Measurements from ENCODE around the gene COBL.
A peak's percentile ranks its signal among the peaks of the same experiment; 100 is the strongest.

COBL gene

GRCh38 chr7:51019891-51020870 is 296.4 kb downstream of the COBL start:
- DNase-seq (ENCODE audit: low read depth): no peak

- DNase-seq (ENCODE audit: low read depth): peak; percentile 89
Observed at GRCh38 chr7:51019191-51019844, 297.3 kb downstream of the COBL start.

- DNase-seq (ENCODE audit: low read depth): no peak
Observed at GRCh38 chr7:51017576-51018535, 298.8 kb downstream of the COBL start.

- no peak for DNase-seq (ENCODE audit: low read depth)
Observed at GRCh38 chr7:51016546-51016945, 300.1 kb downstream of the COBL start.

- DNase-seq (ENCODE audit: low read depth): no peak
Observed at GRCh38 chr7:51015581-51015980, 301.0 kb downstream of the COBL start.

- DNase-seq (ENCODE audit: low read depth): no peak
Observed at GRCh38 chr7:51014811-51015210, 301.8 kb downstream of the COBL start.

GRCh38 chr7:51013861-51014511 is 302.6 kb downstream of the COBL start:
- no peak for DNase-seq (ENCODE audit: low read depth)

- DNase-seq (ENCODE audit: low read depth): no peak
Observed at GRCh38 chr7:51013218-51013786, 303.3 kb downstream of the COBL start.

GRCh38 chr7:51012569-51013217 is 303.9 kb downstream of the COBL start:
- no peak for DNase-seq (ENCODE audit: low read depth)

GRCh38 chr7:51011710-51012350 is 304.8 kb downstream of the COBL start:
- DNase-seq (ENCODE audit: low read depth): no peak

GRCh38 chr7:51010534-51010933 is 306.1 kb downstream of the COBL start:
- DNase-seq (ENCODE audit: low read depth): no peak

GRCh38 chr7:51009716-51010496 is 306.7 kb downstream of the COBL start:
- DNase-seq (ENCODE audit: low read depth): peak; percentile 28

GRCh38 chr7:51007551-51008505 is 308.8 kb downstream of the COBL start:
- no peak for DNase-seq (ENCODE audit: low read depth)

- DNase-seq (ENCODE audit: low read depth): no peak
Observed at GRCh38 chr7:51006483-51007235, 309.9 kb downstream of the COBL start.

GRCh38 chr7:51005074-51005473 is 311.5 kb downstream of the COBL start:
- DNase-seq (ENCODE audit: low read depth): no peak

- no peak for DNase-seq (ENCODE audit: low read depth)
Observed at GRCh38 chr7:51000956-51001355, 315.7 kb downstream of the COBL start.

GRCh38 chr7:50994753-50995319 is 321.8 kb downstream of the COBL start:
- DNase-seq (ENCODE audit: low read depth): no peak

Measured in stromal cell of bone marrow (primary cell).